Mesendoderm (in vitro differentiated cells): ENCODE data around the gene FAM110A.

Experiments
- DNase-seq: peaks from one replicate; pipeline ENCODE4 v3.0.0; 2013
- H2AK5ac ChIP-seq: 2 replicates; pipeline ENCODE4 v1.6.1; 2013; ENCODE audit warnings: low read length, inconsistent platforms
- H2BK120ac ChIP-seq: 2 replicates; pipeline ENCODE4 v1.6.1; 2013; ENCODE audit warnings: low read depth, mild to moderate bottlenecking, low read length, moderate library complexity, mixed read lengths
- H2BK15ac ChIP-seq: replicated peaks from 2 replicates; pipeline ENCODE4 v1.6.1; 2013; ENCODE audit warnings: low read depth, mild to moderate bottlenecking, moderate library complexity
- H2BK5ac ChIP-seq: 2 replicates; pipeline ENCODE4 v1.6.1; 2013; ENCODE audit warnings: low read length, inconsistent platforms
- H3K18ac ChIP-seq: 2 replicates; pipeline ENCODE4 v1.6.1; 2013; ENCODE audit warnings: mild to moderate bottlenecking, low read length, mixed read lengths
- H3K23ac ChIP-seq: one replicate; pipeline ENCODE4 v1.6.1; 2013; ENCODE audit warnings: low read length
- H3K27ac ChIP-seq: 2 replicates; pipeline ENCODE4 v1.5.1; 2013; ENCODE audit warnings: low read depth, mild to moderate bottlenecking, inconsistent platforms, low read length, moderate library complexity
- H3K27me3 ChIP-seq: 2 replicates; pipeline ENCODE4 v1.6.1; 2013; ENCODE audit warnings: low read length, control low read depth, mild to moderate bottlenecking, inconsistent platforms; ENCODE audit not compliant: insufficient read depth, poor library complexity
- H3K36me3 ChIP-seq: 2 replicates; pipeline ENCODE4 v1.6.1; 2013; ENCODE audit warnings: low read length, inconsistent platforms; ENCODE audit not compliant: control insufficient read depth, insufficient read depth
- H3K4ac ChIP-seq: one replicate; pipeline ENCODE4 v1.6.1; 2013; ENCODE audit warnings: low read depth, mild to moderate bottlenecking, low read length, moderate library complexity
- H3K4me1 ChIP-seq: 2 replicates; pipeline ENCODE4 v1.6.1; 2013; ENCODE audit warnings: low read depth, low read length, inconsistent platforms; ENCODE audit not compliant: control insufficient read depth
- H3K4me2 ChIP-seq: 2 replicates; pipeline ENCODE4 v1.6.1; 2013; ENCODE audit warnings: low read length
- H3K4me3 ChIP-seq: 2 replicates; pipeline ENCODE4 v1.5.1; 2013; ENCODE audit warnings: mild to moderate bottlenecking, low read length
- H3K56ac ChIP-seq: one replicate; pipeline ENCODE4 v1.6.1; 2013; ENCODE audit warnings: low read length
- H3K79me1 ChIP-seq: 2 replicates; pipeline ENCODE4 v1.6.1; 2013; ENCODE audit warnings: low read length, inconsistent platforms
- H3K79me2 ChIP-seq: 2 replicates; pipeline ENCODE4 v1.6.1; 2013; ENCODE audit warnings: mild to moderate bottlenecking, low read length; ENCODE audit not compliant: control insufficient read depth, insufficient read depth
- H3K9ac ChIP-seq: 2 replicates; pipeline ENCODE4 v1.6.1; 2013; ENCODE audit warnings: low read length, inconsistent platforms
- H4K5ac ChIP-seq: one replicate; pipeline ENCODE4 v1.6.1; 2013; ENCODE audit warnings: low read length
- H4K8ac ChIP-seq: one replicate; pipeline ENCODE4 v1.6.1; 2013; ENCODE audit warnings: low read depth, mild to moderate bottlenecking, control low read depth, low read length, moderate library complexity
- WGBS: extraction: QIAGEN DNeasy Blood & Tissue Kit; methylation state at CpG from one replicate; pipeline ENCODE4 v1.1.7; 2013; ENCODE audit warnings: low lambda C conversion rate, missing lambda C conversion rate; ENCODE audit not compliant: insufficient coverage; ENCODE audit errors: extremely low coverage; 5-methylcytosine and 5-hydroxymethylcytosine counted together

Gene FAM110A

GRCh38 chr20:841568-842546 lies 8.3 kb downstream of the FAM110A start:
- H4K8ac ChIP-seq = no peak overlapping the region
- H3K4ac ChIP-seq = peak overlapping the region; percentile 44
- peak; percentile 85 for DNase-seq
- peak overlapping the region; percentile 86 for H3K56ac ChIP-seq
- no peak overlapping the region for H2BK120ac ChIP-seq
- no peaks in the 10 kb centered on the region for H3K79me2 ChIP-seq
- H3K4me1 ChIP-seq = peaks cover 4% of the 10 kb centered on the region
- no peak overlapping the region for H2AK5ac ChIP-seq
- no peak overlapping the region for H3K23ac ChIP-seq
- no peak overlapping the region for H2BK15ac ChIP-seq
- peak overlapping the region; percentile 90 for H3K4me2 ChIP-seq
- H4K5ac ChIP-seq = no peak overlapping the region
- WGBS = no CpG with 5 or more reads among the region's 62 CpGs
- H3K27me3 ChIP-seq = no peaks in the 10 kb centered on the region
- no peak overlapping the region for H2BK5ac ChIP-seq
- no peak overlapping the region for H3K27ac ChIP-seq
- peak overlapping the region; percentile 62 for H3K18ac ChIP-seq
- H3K9ac ChIP-seq = peak overlapping the region; percentile 72
- no peaks in the 10 kb centered on the region for H3K79me1 ChIP-seq
- no peaks in the 10 kb centered on the region for H3K36me3 ChIP-seq
- H3K4me3 ChIP-seq = peak overlapping the region; percentile 29

- no peak overlapping the region for H3K18ac ChIP-seq
- no peak overlapping the region for H2BK5ac ChIP-seq
- no peak overlapping the region for H2BK120ac ChIP-seq
- WGBS = no CpG with 5 or more reads among the region's 2 CpGs
- H3K79me2 ChIP-seq = no peaks in the 10 kb centered on the region
- no peaks in the 10 kb centered on the region for H3K27me3 ChIP-seq
- no peak overlapping the region for H3K4me3 ChIP-seq
- H3K56ac ChIP-seq = peak overlapping the region; percentile 86
- no peak overlapping the region for H3K23ac ChIP-seq
- no peaks in the 10 kb centered on the region for H3K79me1 ChIP-seq
- no peaks in the 10 kb centered on the region for H3K36me3 ChIP-seq
- H4K8ac ChIP-seq = no peak overlapping the region
- H3K9ac ChIP-seq = peak overlapping the region; percentile 16
- H3K4ac ChIP-seq = no peak overlapping the region
- no peak overlapping the region for H4K5ac ChIP-seq
- no peak overlapping the region for H3K27ac ChIP-seq
- H2BK15ac ChIP-seq = no peak overlapping the region
- peaks cover 6% of the 10 kb centered on the region for H3K4me1 ChIP-seq
- no peak for DNase-seq
- H3K4me2 ChIP-seq = peak overlapping the region; percentile 90
- H2AK5ac ChIP-seq = no peak overlapping the region
Measured at GRCh38 chr20:842547-842940, 9.0 kb downstream of the FAM110A start.

- Histone ChIP-seq H3K56ac (peak overlapping the region; percentile 58), H3K18ac (no peak overlapping the region), H3K4me3 (no peak overlapping the region), H2AK5ac (peak overlapping the region; percentile 50), H3K9ac (peak overlapping the region; percentile 43), H3K4me2 (no peak overlapping the region), H2BK15ac (no peak overlapping the region), H4K5ac (no peak overlapping the region), H3K4ac (no peak overlapping the region), H2BK5ac (no peak overlapping the region), H3K4me1 (peaks cover 6% of the 10 kb centered on the region), H3K27ac (no peak overlapping the region), H3K79me1 (no peaks in the 10 kb centered on the region), H3K36me3 (no peaks in the 10 kb centered on the region), H3K23ac (no peak overlapping the region), H4K8ac (no peak overlapping the region), H3K79me2 (no peaks in the 10 kb centered on the region), H2BK120ac (no peak overlapping the region), H3K27me3 (no peaks in the 10 kb centered on the region)
- no peak for DNase-seq
- WGBS = no CpG with 5 or more reads among the region's 9 CpGs
Measured at GRCh38 chr20:843912-844311, 10.4 kb downstream of the FAM110A start.

GRCh38 chr20:844473-845225 lies 11.1 kb downstream of the FAM110A start:
- Histone ChIP-seq H3K27me3 (no peaks in the 10 kb centered on the region), H4K5ac (no peak overlapping the region), H3K23ac (peak overlapping the region; percentile 39), H3K79me1 (no peaks in the 10 kb centered on the region), H2BK120ac (no peak overlapping the region), H3K27ac (no peak overlapping the region), H3K4me2 (peak overlapping the region; percentile 80), H3K79me2 (no peaks in the 10 kb centered on the region), H3K36me3 (no peaks in the 10 kb centered on the region), H2AK5ac (no peak overlapping the region), H3K4ac (peak overlapping the region; percentile 49), H3K4me1 (peaks cover 6% of the 10 kb centered on the region), H4K8ac (no peak overlapping the region), H2BK15ac (no peak overlapping the region), H3K4me3 (peak overlapping the region; percentile 49), H3K56ac (peak overlapping the region; percentile 90), H3K18ac (peak overlapping the region; percentile 53), H2BK5ac (no peak overlapping the region), H3K9ac (peak overlapping the region; percentile 65)
- DNase-seq = peak; percentile 97
- WGBS = no CpG with 5 or more reads among the region's 47 CpGs

- H2BK15ac ChIP-seq = no peak overlapping the region
- no CpG with 5 or more reads among the region's 50 CpGs for WGBS
- no peak overlapping the region for H3K18ac ChIP-seq
- H3K9ac ChIP-seq = peak overlapping the region; percentile 65
- peak; percentile 29 for DNase-seq
- H4K5ac ChIP-seq = no peak overlapping the region
- H3K4me2 ChIP-seq = peak overlapping the region; percentile 80
- no peaks in the 10 kb centered on the region for H3K79me1 ChIP-seq
- H3K4me1 ChIP-seq = peaks cover 6% of the 10 kb centered on the region
- no peak overlapping the region for H2BK5ac ChIP-seq
- no peak overlapping the region for H3K4ac ChIP-seq
- no peaks in the 10 kb centered on the region for H3K36me3 ChIP-seq
- H3K23ac ChIP-seq = no peak overlapping the region
- no peak overlapping the region for H2AK5ac ChIP-seq
- H2BK120ac ChIP-seq = no peak overlapping the region
- no peak overlapping the region for H3K27ac ChIP-seq
- no peak overlapping the region for H4K8ac ChIP-seq
- no peaks in the 10 kb centered on the region for H3K27me3 ChIP-seq
- peak overlapping the region; percentile 90 for H3K56ac ChIP-seq
- peak overlapping the region; percentile 21 for H3K4me3 ChIP-seq
- no peaks in the 10 kb centered on the region for H3K79me2 ChIP-seq
Measured at GRCh38 chr20:845226-845868, 11.8 kb downstream of the FAM110A start.
